Measurements from ENCODE around the gene BPIFB1.

BPIFB1 gene

GRCh38 chr20:33310327-33310899 is 27.4 kb downstream of the BPIFB1 start:
- Histone ChIP-seq H3K4me3 (ENCODE audit: low read depth in 1 of 2, low read length in 1 of 2) (no peak overlapping the region), H3K4me1 (ENCODE audit: control insufficient read depth in 1 of 2, insufficient read depth in 1 of 2, low read depth in 1 of 2, low read length in 1 of 2) (peaks cover 30 to 33% of the 10 kb centered on the region in 2 experiments), H3K36me3 (no peaks in the 10 kb centered on the region), H3K27me3 (no peaks in the 10 kb centered on the region), H3K9me3 (no peaks in the 10 kb centered on the region), H3K27ac (peak overlapping the region; percentile 15)
- TF ChIP-seq, protein P1, sequence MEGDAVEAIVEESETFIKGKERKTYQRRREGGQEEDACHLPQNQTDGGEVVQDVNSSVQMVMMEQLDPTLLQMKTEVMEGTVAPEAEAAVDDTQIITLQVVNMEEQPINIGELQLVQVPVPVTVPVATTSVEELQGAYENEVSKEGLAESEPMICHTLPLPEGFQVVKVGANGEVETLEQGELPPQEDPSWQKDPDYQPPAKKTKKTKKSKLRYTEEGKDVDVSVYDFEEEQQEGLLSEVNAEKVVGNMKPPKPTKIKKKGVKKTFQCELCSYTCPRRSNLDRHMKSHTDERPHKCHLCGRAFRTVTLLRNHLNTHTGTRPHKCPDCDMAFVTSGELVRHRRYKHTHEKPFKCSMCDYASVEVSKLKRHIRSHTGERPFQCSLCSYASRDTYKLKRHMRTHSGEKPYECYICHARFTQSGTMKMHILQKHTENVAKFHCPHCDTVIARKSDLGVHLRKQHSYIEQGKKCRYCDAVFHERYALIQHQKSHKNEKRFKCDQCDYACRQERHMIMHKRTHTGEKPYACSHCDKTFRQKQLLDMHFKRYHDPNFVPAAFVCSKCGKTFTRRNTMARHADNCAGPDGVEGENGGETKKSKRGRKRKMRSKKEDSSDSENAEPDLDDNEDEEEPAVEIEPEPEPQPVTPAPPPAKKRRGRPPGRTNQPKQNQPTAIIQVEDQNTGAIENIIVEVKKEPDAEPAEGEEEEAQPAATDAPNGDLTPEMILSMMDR (IDR thresholded peaks at IDR 0.05): no peak

DNA sequence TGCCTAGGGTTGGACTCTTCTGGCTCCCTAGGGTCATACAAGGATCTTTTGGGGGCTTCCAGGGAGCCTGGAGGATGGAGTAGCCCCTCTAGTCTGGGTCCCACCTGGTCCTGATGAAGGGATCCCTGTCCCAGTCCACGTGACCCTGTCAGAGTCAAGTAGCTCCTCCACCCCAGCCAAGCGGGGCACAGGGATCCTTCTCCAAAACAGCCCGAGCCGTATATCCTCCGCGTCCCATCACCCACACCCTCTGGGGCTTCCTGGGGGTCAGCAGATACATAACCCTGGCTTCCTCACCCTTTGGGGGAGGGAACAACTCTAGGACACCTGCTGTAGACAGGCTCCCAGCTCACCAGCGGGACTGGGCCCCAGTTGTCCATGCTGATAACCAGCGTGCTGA is 28.0 kb downstream of the BPIFB1 start:
- no peaks in the 10 kb centered on the region for H3K9me3 ChIP-seq
- no peaks in the 10 kb centered on the region for H3K36me3 ChIP-seq
- no peak overlapping the region for H3K27ac ChIP-seq
- H3K4me1 ChIP-seq (ENCODE audit: control insufficient read depth in 1 of 2, insufficient read depth in 1 of 2, low read depth in 1 of 2, low read length in 1 of 2): peaks cover 30 to 33% of the 10 kb centered on the region in 2 experiments
- no peaks in the 10 kb centered on the region for H3K27me3 ChIP-seq
- no peak overlapping the region for H3K4me3 ChIP-seq (ENCODE audit: low read depth in 1 of 2, low read length in 1 of 2)
- TF ChIP-seq, protein P1 (IDR thresholded peaks at IDR 0.05): no peak

- Histone ChIP-seq H3K27ac (no peak overlapping the region), H3K36me3 (no peaks in the 10 kb centered on the region), H3K4me1 (ENCODE audit: control insufficient read depth in 1 of 2, insufficient read depth in 1 of 2, low read depth in 1 of 2, low read length in 1 of 2) (peaks cover 30 to 33% of the 10 kb centered on the region in 2 experiments), H3K4me3 (ENCODE audit: low read depth in 1 of 2, low read length in 1 of 2) (no peak overlapping the region), H3K27me3 (no peaks in the 10 kb centered on the region), H3K9me3 (no peaks in the 10 kb centered on the region)
- TF ChIP-seq, protein P1 (IDR thresholded peaks at IDR 0.05): no peak
Measured at GRCh38 chr20:33311996-33312395, 29.0 kb downstream of the BPIFB1 start.

DNA sequence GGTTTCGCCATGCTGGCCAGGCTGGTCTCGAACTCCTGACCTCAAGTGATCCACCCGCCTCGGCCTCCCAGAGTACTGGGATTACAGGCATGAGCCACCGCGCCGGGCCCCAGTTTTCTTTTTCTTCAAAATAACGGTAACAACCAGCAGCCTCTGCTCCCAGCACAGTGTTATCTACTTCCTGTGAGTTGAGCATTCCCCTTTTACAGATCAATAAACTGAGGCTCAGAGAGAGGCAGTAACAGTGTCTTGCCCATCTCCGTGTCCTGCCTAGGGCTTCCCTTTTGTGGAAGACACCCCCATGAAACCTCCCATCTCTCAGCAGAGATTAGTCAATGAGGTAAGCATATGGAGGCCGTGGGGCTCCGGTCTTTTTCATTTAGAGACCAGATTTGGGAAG is 29.6 kb downstream of the BPIFB1 start:
- TF ChIP-seq, protein P1 (IDR thresholded peaks at IDR 0.05): no peak
- H3K9me3 ChIP-seq: no peaks in the 10 kb centered on the region
- H3K4me3 ChIP-seq (ENCODE audit: low read depth in 1 of 2, low read length in 1 of 2): no peak overlapping the region

GRCh38 chr20:33313686-33314314 is 30.8 kb downstream of the BPIFB1 start:
- Histone ChIP-seq H3K27ac (no peak overlapping the region), H3K4me1 (ENCODE audit: control insufficient read depth in 1 of 2, insufficient read depth in 1 of 2, low read depth in 1 of 2, low read length in 1 of 2) (peaks cover 30 to 33% of the 10 kb centered on the region in 2 experiments), H3K36me3 (no peaks in the 10 kb centered on the region), H3K27me3 (peaks cover 9% of the 10 kb centered on the region), H3K4me3 (ENCODE audit: low read depth in 1 of 2, low read length in 1 of 2) (no peak overlapping the region), H3K9me3 (no peaks in the 10 kb centered on the region)
- TF ChIP-seq, protein P1 (IDR thresholded peaks at IDR 0.05): no peak

More for the DNA sequence above, 29.6 kb downstream of the BPIFB1 start:
- Histone ChIP-seq H3K36me3 (no peaks in the 10 kb centered on the region), H3K27ac (no peak overlapping the region), H3K4me1 (ENCODE audit: control insufficient read depth in 1 of 2, insufficient read depth in 1 of 2, low read depth in 1 of 2, low read length in 1 of 2) (peaks cover 30 to 33% of the 10 kb centered on the region in 2 experiments), H3K27me3 (peaks cover 2% of the 10 kb centered on the region)

All from neutrophil (primary cell).